Ovary (tissue), 9 donors: ENCODE results near the gene ROBO3. TPM values are rescaled to one million over a fixed set of nuclear protein-coding genes. Genes with fewer than 3 reads are reported as not detected.

ENCODE experiments used
- DNase-seq, 5 donors: peaks; one replicate each; pipeline ENCODE4 v3.0.0-alpha.2; 2019 to 2020
- H3K27ac ChIP-seq, 2 donors: fragments of 200-600 bp; one replicate each; pipeline versions ENCODE4 v1.5.1 to v1.8.0; 2019 to 2022
- H3K27me3 ChIP-seq: fragments of 200-600 bp; one replicate; pipeline ENCODE4 v1.8.0; 2022
- H3K36me3 ChIP-seq: fragments of 200-600 bp; sonication (generic); one replicate; pipeline ENCODE4 v1.5.1; 2019
- H3K4me1 ChIP-seq: one replicate; pipeline ENCODE4 v1.8.1; 2013; ENCODE audit warnings: mild to moderate bottlenecking, moderate library complexity; ENCODE audit not compliant: insufficient read depth
- H3K4me3 ChIP-seq: fragments of 200-600 bp; sonication (generic); one replicate; pipeline ENCODE4 v1.5.1; 2017
- H3K9me3 ChIP-seq, 2 donors: fragments of 200-600 bp in 1 of 2; sonication (generic) in 1 of 2; one replicate each; pipeline versions ENCODE4 v1.5.1 to v1.8.1; 2013 to 2019; ENCODE audit warnings: mild to moderate bottlenecking in 1 of 2, moderate library complexity in 1 of 2
- CTCF ChIP-seq, 3 donors: fragments of 450-650 bp in 2 of 3; fragments of 200-600 bp in 1 of 3; IDR thresholded peaks; one replicate each; pipeline versions ENCODE4 v1.5.1 to v1.8.0; 2016 to 2022; ENCODE audit warnings: antibody characterized with exemption in 3 of 3, mild to moderate bottlenecking in 1 of 3
- EP300 ChIP-seq: sonication (generic); formaldehyde crosslinking; IDR thresholded peaks from one replicate; pipeline ENCODE4 v1.6.1; 2017; ENCODE audit warnings: antibody characterized with exemption
- POLR2A ChIP-seq: fragments of 450-650 bp; IDR thresholded peaks from one replicate; pipeline ENCODE4 v1.6.1; 2017; ENCODE audit warnings: antibody characterized with exemption, mild to moderate bottlenecking, moderate library complexity
- WGBS, 3 donors: extraction: QIAGEN DNeasy Blood & Tissue Kit in 1 of 3; methylation state at CpG; one replicate each; pipeline versions ENCODE4 v1.1.5 to v1.1.7; 2013 to 2017; 5-methylcytosine and 5-hydroxymethylcytosine counted together
- intact Hi-C, 4 donors: fragments of 100-400 bp; cut with DNase I; formaldehyde crosslinking; loops; one replicate each; pipeline versions ENCODE4 v1.11.0 to v1.15.1; 2022 to 2023
- polyA plus RNA-seq, 2 donors: library from polyadenylated mRNA; stranded (reverse); fragments of 200-250 nt in 1 of 2; fragments of 350-450 nt in 1 of 2; fragmentation: Illumina TruSeq in 1 of 2; extraction: RNeasy Lipid Tissue Mini Kit (QIAGEN cat#74804) in 1 of 2; gene quantifications; one replicate each; pipeline ENCODE4 v1.2.3, GENCODE V29; 2013 to 2014
- total RNA-seq, 7 donors: library from RNA; depleted of rRNA in 2 of 7; stranded (reverse); fragments of >200 nt in 2 of 7; fragmentation: NEBNext Ultra II Directional in 3 of 7; extraction: Animal tissue kit (Norgen Biotek cat#: 25700) in 3 of 7; gene quantifications; one replicate each; pipeline versions ENCODE4 v1.1.0 to v1.2.4, GENCODE V29; 2016 to 2023
- donor health status: DM: no; HTN: no; CAD: no; lungs with moderate emphysema.
- donor health status: DM: no; HTN: no; CAD: no.
- donor health status: Bipolar disorder and iron deficiency.
- donor health status: DM: yes; HTN: yes; CAD: no.
- donor health status: DM: no; HTN: no; CAD: no.
- donor health status: DM: yes; HTN: yes; CAD: no.

Gene ROBO3
- total and polyA plus RNA-seq, 9 donors = 15.2 to 90.4 (median 56.7) TPM

- Histone ChIP-seq H3K27ac (no peak overlapping the region), H3K27me3 (no peaks in the 10 kb centered on the region), H3K9me3 (no peaks in the 10 kb centered on the region), H3K4me1 (peaks cover 18% of the 10 kb centered on the region), H3K36me3 (no peaks in the 10 kb centered on the region), H3K4me3 (no peak overlapping the region)
- TF ChIP-seq CTCF (IDR thresholded peaks at IDR 0.05) (no peak), POLR2A (no peak), EP300 (no peak)
- DNase-seq = no peak
- intact Hi-C loops = no loop called here
- WGBS, 3 donors = 89 to 95% (median 94%) methylated on average over 2 of the region's 2 CpGs
These were observed 24.2 kb downstream of the ROBO3 start for GRCh38 chr11:124889191-124890091.

GRCh38 chr11:124890151-124890550, 24.9 kb downstream of the ROBO3 start:
- H3K9me3 ChIP-seq = no peaks in the 10 kb centered on the region
- intact Hi-C loops = no loop called here
- H3K4me1 ChIP-seq = peaks cover 19% of the 10 kb centered on the region
- no peak overlapping the region for H3K27ac ChIP-seq
- no peaks in the 10 kb centered on the region for H3K27me3 ChIP-seq
- 88 to 98% (median 97%) methylated on average over 2 of the region's 2 CpGs for WGBS, 3 donors
- TF ChIP-seq CTCF (IDR thresholded peaks at IDR 0.05) (no peak), EP300 (no peak), POLR2A (no peak)
- H3K4me3 ChIP-seq = no peak overlapping the region
- H3K36me3 ChIP-seq = no peaks in the 10 kb centered on the region
- no peak for DNase-seq

GRCh38 chr11:124890683-124891372, 25.6 kb downstream of the ROBO3 start:
- H3K27me3 ChIP-seq = no peaks in the 10 kb centered on the region
- no peaks in the 10 kb centered on the region for H3K36me3 ChIP-seq
- peaks cover 18% of the 10 kb centered on the region for H3K4me1 ChIP-seq
- no peak for DNase-seq
- 67 to 79% (median 71%) methylated on average over 9 of the region's 9 CpGs for WGBS, 3 donors
- no peak overlapping the region for H3K4me3 ChIP-seq
- intact Hi-C loops = no loop called here
- H3K27ac ChIP-seq = no peak overlapping the region
- TF ChIP-seq POLR2A (no peak), EP300 (no peak), CTCF (IDR thresholded peaks at IDR 0.05) (no peak)
- H3K9me3 ChIP-seq = no peaks in the 10 kb centered on the region

- TF ChIP-seq CTCF (IDR thresholded peaks at IDR 0.05) (no peak), POLR2A (no peak)
- intact Hi-C loops = no loop called here
- Histone ChIP-seq H3K27ac (no peak overlapping the region), H3K36me3 (no peaks in the 10 kb centered on the region), H3K27me3 (no peaks in the 10 kb centered on the region), H3K4me1 (peaks cover 18% of the 10 kb centered on the region), H3K9me3 (no peaks in the 10 kb centered on the region), H3K4me3 (no peak overlapping the region)
- WGBS, 3 donors = 54 to 65% (median 61%) methylated on average over 12 of the region's 12 CpGs
- DNase-seq = peak in 2 of 5 donors; percentile 19 to 24
These were observed 26.2 kb downstream of the ROBO3 start for GRCh38 chr11:124891373-124891861.
